Endothelial cell (in vitro differentiated cells): Measurements from ENCODE around the gene NIPAL4. TPM values are rescaled to one million over a fixed set of nuclear protein-coding genes. Genes with fewer than 3 reads are reported as not detected.

Experiments used
- DNase-seq: peaks from one replicate; pipeline ENCODE4 v3.0.0; 2021; ENCODE audit warnings: low spot score
- H3K27ac Mint-ChIP-seq: one replicate; pipeline ENCODE4 v1.8.0; 2021; ENCODE audit warnings: mixed read lengths, inconsistent platforms; ENCODE audit not compliant: unreplicated experiment
- H3K27me3 Mint-ChIP-seq: one replicate; pipeline ENCODE4 v1.8.0; 2021; ENCODE audit warnings: mild to moderate bottlenecking, moderate library complexity, mixed read lengths, inconsistent platforms; ENCODE audit not compliant: unreplicated experiment
- H3K36me3 Mint-ChIP-seq: one replicate; pipeline ENCODE4 v1.8.0; 2021; ENCODE audit warnings: mild to moderate bottlenecking, low read depth, mixed read lengths, inconsistent platforms; ENCODE audit not compliant: unreplicated experiment
- H3K4me1 Mint-ChIP-seq: one replicate; pipeline ENCODE4 v1.8.0; 2021; ENCODE audit warnings: mild to moderate bottlenecking, mixed read lengths, inconsistent platforms; ENCODE audit not compliant: unreplicated experiment
- H3K4me3 Mint-ChIP-seq: one replicate; pipeline ENCODE4 v1.8.0; 2021; ENCODE audit warnings: mild to moderate bottlenecking, mixed read lengths, inconsistent platforms; ENCODE audit not compliant: unreplicated experiment
- H3K9me3 Mint-ChIP-seq: one replicate; pipeline ENCODE4 v1.8.0; 2021; ENCODE audit warnings: mixed read lengths, inconsistent platforms; ENCODE audit not compliant: unreplicated experiment
- total RNA-seq: library from RNA; stranded (reverse); fragmentation: NEBNext Ultra II Directional; extraction: Animal tissue kit (Norgen Biotek cat#: 25700); gene quantifications from one replicate; pipeline ENCODE4 v1.2.1, GENCODE V29; 2021; ENCODE audit not compliant: unreplicated experiment
- TF ChIP-seq, protein P1 (sequence below): fragments of 200-600 bp; sonication (generic); IDR thresholded peaks from one replicate; pipeline ENCODE4 v1.5.0; 2021; ENCODE audit warnings: antibody characterized with exemption; ENCODE audit not compliant: unreplicated experiment

Gene NIPAL4
- total RNA-seq, 1 donor from 2014 or later: not detected

DNA sequence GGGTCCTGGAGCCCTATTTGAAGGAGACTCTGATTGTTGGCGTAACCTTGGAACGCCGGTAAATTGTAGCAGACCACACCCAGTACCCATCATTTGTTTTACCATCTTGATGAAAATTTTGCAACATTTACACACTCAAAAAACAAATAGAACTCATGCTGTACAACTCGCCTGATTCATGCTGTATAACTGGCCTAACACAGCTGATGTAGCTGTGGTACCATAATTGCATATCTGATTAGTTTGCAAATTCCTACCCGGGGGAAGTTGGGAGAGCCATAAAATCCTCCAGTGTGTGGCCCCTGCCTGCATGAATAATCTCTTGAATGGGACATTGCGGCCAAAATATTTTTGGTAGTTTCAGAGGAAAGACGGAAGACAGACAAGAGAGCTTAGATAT, 9.7 kb downstream of the NIPAL4 start:
- DNase-seq: no peak
- TF ChIP-seq, protein P1, sequence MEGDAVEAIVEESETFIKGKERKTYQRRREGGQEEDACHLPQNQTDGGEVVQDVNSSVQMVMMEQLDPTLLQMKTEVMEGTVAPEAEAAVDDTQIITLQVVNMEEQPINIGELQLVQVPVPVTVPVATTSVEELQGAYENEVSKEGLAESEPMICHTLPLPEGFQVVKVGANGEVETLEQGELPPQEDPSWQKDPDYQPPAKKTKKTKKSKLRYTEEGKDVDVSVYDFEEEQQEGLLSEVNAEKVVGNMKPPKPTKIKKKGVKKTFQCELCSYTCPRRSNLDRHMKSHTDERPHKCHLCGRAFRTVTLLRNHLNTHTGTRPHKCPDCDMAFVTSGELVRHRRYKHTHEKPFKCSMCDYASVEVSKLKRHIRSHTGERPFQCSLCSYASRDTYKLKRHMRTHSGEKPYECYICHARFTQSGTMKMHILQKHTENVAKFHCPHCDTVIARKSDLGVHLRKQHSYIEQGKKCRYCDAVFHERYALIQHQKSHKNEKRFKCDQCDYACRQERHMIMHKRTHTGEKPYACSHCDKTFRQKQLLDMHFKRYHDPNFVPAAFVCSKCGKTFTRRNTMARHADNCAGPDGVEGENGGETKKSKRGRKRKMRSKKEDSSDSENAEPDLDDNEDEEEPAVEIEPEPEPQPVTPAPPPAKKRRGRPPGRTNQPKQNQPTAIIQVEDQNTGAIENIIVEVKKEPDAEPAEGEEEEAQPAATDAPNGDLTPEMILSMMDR: no peak
- Mint-ChIP-seq H3K9me3 (no peaks in the 10 kb centered on the region), H3K27ac (no peak overlapping the region), H3K4me3 (no peak overlapping the region), H3K36me3 (peaks cover 41% of the 10 kb centered on the region), H3K4me1 (peaks cover 20% of the 10 kb centered on the region), H3K27me3 (no peaks in the 10 kb centered on the region)

GRCh38 chr5:157470631-157471030, 10.6 kb downstream of the NIPAL4 start:
- peaks cover 20% of the 10 kb centered on the region for H3K4me1 Mint-ChIP-seq
- TF ChIP-seq, protein P1: no peak
- peaks cover 1% of the 10 kb centered on the region for H3K27me3 Mint-ChIP-seq
- no peak overlapping the region for H3K27ac Mint-ChIP-seq
- DNase-seq: no peak
- H3K4me3 Mint-ChIP-seq: no peak overlapping the region
- no peaks in the 10 kb centered on the region for H3K9me3 Mint-ChIP-seq
- peaks cover 45% of the 10 kb centered on the region for H3K36me3 Mint-ChIP-seq

DNA sequence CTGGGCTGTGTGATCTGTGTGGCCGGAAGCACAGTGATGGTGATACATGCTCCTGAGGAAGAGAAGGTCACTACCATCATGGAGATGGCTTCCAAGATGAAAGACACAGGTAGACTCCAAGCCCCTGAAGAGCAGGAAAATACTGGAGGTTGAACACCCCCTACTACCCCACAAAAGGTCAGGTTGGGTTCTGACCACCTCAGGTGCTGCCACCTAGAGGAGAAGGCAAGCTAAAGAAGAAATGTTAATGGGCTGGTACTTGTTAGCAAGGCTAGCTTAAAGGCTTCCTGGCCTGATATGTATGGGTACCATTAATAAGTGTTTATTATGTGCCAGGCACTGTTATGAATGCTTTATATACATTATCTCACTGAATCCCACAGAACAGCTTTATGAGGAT, 11.7 kb downstream of the NIPAL4 start:
- H3K4me1 Mint-ChIP-seq: peaks cover 12% of the 10 kb centered on the region
- no peaks in the 10 kb centered on the region for H3K9me3 Mint-ChIP-seq
- no peak overlapping the region for H3K27ac Mint-ChIP-seq
- TF ChIP-seq, protein P1: peak; percentile 58
- no peak overlapping the region for H3K4me3 Mint-ChIP-seq
- H3K27me3 Mint-ChIP-seq: peaks cover 2% of the 10 kb centered on the region
- H3K36me3 Mint-ChIP-seq: peaks cover 41% of the 10 kb centered on the region
- peak; percentile 24 for DNase-seq

DNA sequence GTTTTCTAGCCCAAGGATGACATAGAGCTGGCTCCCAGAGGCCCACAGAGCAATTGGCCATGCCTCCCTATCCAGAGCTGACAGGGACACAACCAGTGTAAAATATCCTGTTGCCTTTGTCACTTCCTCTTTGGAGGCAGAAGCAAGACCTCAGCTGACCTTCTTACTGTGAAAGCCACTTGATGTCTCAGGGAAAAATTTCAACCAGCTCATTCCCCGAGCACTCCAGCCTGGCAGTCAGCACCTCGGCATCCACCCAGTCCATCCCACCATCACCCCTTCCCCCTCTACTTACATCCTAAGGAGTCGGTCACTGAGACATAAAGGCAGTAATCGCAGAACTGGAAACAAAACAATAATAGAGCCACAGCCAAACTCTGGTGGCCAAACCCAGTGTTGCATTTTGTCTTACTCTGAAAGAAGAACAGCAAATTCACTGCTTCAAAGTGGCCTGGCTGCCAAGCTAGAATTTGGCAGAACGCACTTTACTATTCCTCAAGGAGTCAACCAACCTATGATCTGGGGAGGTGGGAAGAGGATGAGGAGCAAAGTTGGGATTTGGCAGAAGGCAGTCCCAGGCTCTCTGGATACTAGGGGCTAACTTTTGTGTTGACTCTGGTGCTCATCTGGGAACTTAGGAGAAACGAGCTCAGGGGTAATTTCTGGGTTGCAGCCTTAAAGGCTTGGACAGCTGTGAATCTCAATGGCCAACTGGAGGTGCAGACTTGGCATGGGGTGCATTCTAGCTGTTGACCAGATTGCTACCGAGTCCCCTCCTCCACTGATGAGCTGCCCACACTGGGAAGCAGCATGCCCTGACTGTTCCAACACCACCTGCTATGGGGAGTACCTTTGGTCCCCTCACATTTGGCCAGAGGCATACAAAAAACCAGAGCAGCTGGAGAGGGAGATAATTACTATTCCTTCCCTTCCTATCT, 13.6 kb downstream of the NIPAL4 start:
- peak overlapping the region; percentile 24 for H3K4me3 Mint-ChIP-seq
- DNase-seq: no peak
- H3K27me3 Mint-ChIP-seq: peaks cover 2% of the 10 kb centered on the region
- H3K4me1 Mint-ChIP-seq: peaks cover 17% of the 10 kb centered on the region
- no peak overlapping the region for H3K27ac Mint-ChIP-seq
- TF ChIP-seq, protein P1: peak; percentile 21
- H3K36me3 Mint-ChIP-seq: peaks cover 49% of the 10 kb centered on the region
- H3K9me3 Mint-ChIP-seq: no peaks in the 10 kb centered on the region

DNA sequence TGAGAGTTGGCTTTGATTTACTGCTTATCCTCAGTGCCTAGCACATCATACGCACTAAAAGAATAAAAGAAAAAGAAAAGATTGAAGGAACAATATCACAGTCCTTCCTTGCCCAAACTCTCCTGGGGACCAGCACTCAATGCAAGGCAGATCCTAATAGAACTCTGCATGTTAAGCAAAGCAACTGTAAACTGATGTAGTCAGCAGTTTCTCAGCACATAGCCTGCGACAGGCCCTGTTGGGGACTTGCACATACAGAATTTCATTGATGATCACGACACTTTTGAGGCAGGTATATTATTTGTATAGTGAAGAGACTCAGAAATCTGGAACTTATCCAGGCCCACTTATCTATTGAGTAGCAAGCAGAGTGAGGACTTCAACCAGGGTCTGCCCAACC, 15.4 kb downstream of the NIPAL4 start:
- Mint-ChIP-seq H3K4me1 (peaks cover 32% of the 10 kb centered on the region), H3K27ac (no peak overlapping the region), H3K9me3 (no peaks in the 10 kb centered on the region), H3K27me3 (peaks cover 4% of the 10 kb centered on the region), H3K36me3 (peaks cover 63% of the 10 kb centered on the region), H3K4me3 (no peak overlapping the region)
- TF ChIP-seq, protein P1: no peak
- DNase-seq: no peak
